ENCODE data around the gene ACKR4. TPM values are rescaled to one million over a fixed set of nuclear protein-coding genes. Genes with fewer than 3 reads are reported as not detected.
A peak's percentile ranks its signal among the peaks of the same experiment; 100 is the strongest.

ACKR4 gene
- 1 to 10 TPM; 1.1 to 2.6 (median 1.3) TPM for total RNA-seq
- 1 to 10 TPM in 2 of 3 donors, under 1 TPM in 1; 0.50 to 1.2 (median 1.0) TPM for polyA plus RNA-seq
- long read RNA-seq, donor 1: 0 reads
- long read RNA-seq, donor 2: 0 reads

- DNase-seq: no peak
- Histone ChIP-seq H3K4me1 (no peaks in the 10 kb centered on the region), H3K36me3 (peaks cover 0 to 38% (median 8%) of the 10 kb centered on the region in 6 donors), H3K9me3 (no peaks in the 10 kb centered on the region), H3K27me3 (replicated peaks in 1 of 7) (no peaks in the 10 kb centered on the region), H3K4me3 (peak within 1 kb of the TSS in 4 of 8 donors; percentile 6 to 32 (median 26)), H3K27ac (peak within 1 kb of the TSS in 2 of 8 donors; percentile 21 to 27)
- TF ChIP-seq POLR2AphosphoS5 (IDR thresholded peaks at IDR 0.05): no peak
- no peak for TF ChIP-seq CTCF (IDR thresholded peaks at IDR 0.05 in 8 of 11, conservative IDR thresholded peaks at IDR 0.05 in 3 of 11)
- no peak for TF ChIP-seq POLR2A (IDR thresholded peaks at IDR 0.05)
- intact Hi-C loops (cut with DNase I; ENCODE audit: low total_unique reads): no loop called here
- WGBS, 5 donors: 45 to 61% (median 57%) methylated on average over 2 of the region's 2 CpGs
Measured at GRCh38 chr3:132596816-132597433, at the start of gene ACKR4. ACKR4 (plus strand) TSS chr3:132597270; CDS start chr3:132600398, 3,128 bp downstream.

- TF ChIP-seq CTCF (IDR thresholded peaks at IDR 0.05 in 8 of 11, conservative IDR thresholded peaks at IDR 0.05 in 3 of 11) (no peak), POLR2AphosphoS5 (IDR thresholded peaks at IDR 0.05) (no peak), POLR2A (IDR thresholded peaks at IDR 0.05) (no peak)
- intact Hi-C loops (cut with DNase I; ENCODE audit: low total_unique reads): no loop called here
- Histone ChIP-seq H3K4me1 (peaks cover 0 to 15% (median 10%) of the 10 kb centered on the region in 6 donors), H3K4me3 (no peak overlapping the region), H3K27me3 (replicated peaks in 1 of 7) (no peaks in the 10 kb centered on the region), H3K27ac (no peak overlapping the region), H3K9me3 (peaks cover 0 to 4% (median 0%) of the 10 kb centered on the region in 8 donors), H3K36me3 (peaks cover 0 to under 1% (median 0%) of the 10 kb centered on the region in 6 donors)
- WGBS, 5 donors: 92 to 97% (median 94%) methylated on average over 7 to 8 of the region's 8 CpGs
- DNase-seq: no peak
Measured at GRCh38 chr3:132549169-132549568, 47.9 kb upstream of the ACKR4 start.

GRCh38 chr3:132549890-132550578, 47.0 kb upstream of the ACKR4 start:
- peaks cover 0 to 4% (median 0%) of the 10 kb centered on the region in 8 donors for H3K9me3 ChIP-seq
- peak overlapping the region in 1 of 8 donors; percentile 12 for H3K27ac ChIP-seq
- H3K4me1 ChIP-seq: peaks cover 0 to 15% (median 10%) of the 10 kb centered on the region in 6 donors
- no peaks in the 10 kb centered on the region for H3K36me3 ChIP-seq
- intact Hi-C loops (cut with DNase I; ENCODE audit: low total_unique reads): no loop called here
- TF ChIP-seq CTCF (IDR thresholded peaks at IDR 0.05 in 8 of 11, conservative IDR thresholded peaks at IDR 0.05 in 3 of 11): no peak
- no peak for TF ChIP-seq POLR2A (IDR thresholded peaks at IDR 0.05)
- TF ChIP-seq POLR2AphosphoS5 (IDR thresholded peaks at IDR 0.05): no peak
- no peak for DNase-seq
- no peaks in the 10 kb centered on the region for H3K27me3 ChIP-seq (replicated peaks in 1 of 7)
- H3K4me3 ChIP-seq: no peak overlapping the region
